Parathyroid adenoma (tissue), 2 donors: Measurements from ENCODE around the gene LCOR.

Experiments used
- H2AFZ ChIP-seq: fragments of 300-600 bp; sonication (generic); one replicate; pipeline ENCODE4 v1.7.0; 2017; ENCODE audit warnings: antibody characterized with exemption, mild to moderate bottlenecking
- H3K27ac ChIP-seq: fragments of 300-600 bp; sonication (generic); one replicate; pipeline ENCODE4 v1.7.0; 2017
- H3K27me3 ChIP-seq: fragments of 300-600 bp; sonication (generic); one replicate; pipeline ENCODE4 v1.7.0; 2017; ENCODE audit warnings: low read length; ENCODE audit not compliant: control insufficient read depth, insufficient read depth
- H3K36me3 ChIP-seq: fragments of 300-600 bp; sonication (generic); one replicate; pipeline ENCODE4 v1.7.0; 2017; ENCODE audit warnings: low read length; ENCODE audit not compliant: control insufficient read depth, insufficient read depth
- H3K4me1 ChIP-seq: fragments of 300-600 bp; sonication (generic); one replicate; pipeline ENCODE4 v1.7.0; 2017; ENCODE audit warnings: control low read depth
- H3K4me2 ChIP-seq: fragments of 300-600 bp; sonication (generic); one replicate; pipeline ENCODE4 v1.7.0; 2017; ENCODE audit warnings: low read length
- H3K4me3 ChIP-seq: fragments of 300-600 bp; sonication (generic); one replicate; pipeline ENCODE4 v1.7.0; 2017; ENCODE audit warnings: low read depth, low read length
- H3K79me2 ChIP-seq: fragments of 300-600 bp; sonication (generic); one replicate; pipeline ENCODE4 v1.7.0; 2017; ENCODE audit warnings: control low read depth
- H3K9ac ChIP-seq: fragments of 300-600 bp; sonication (generic); one replicate; pipeline ENCODE4 v1.7.0; 2017; ENCODE audit warnings: mild to moderate bottlenecking
- H3K9me3 ChIP-seq: fragments of 300-600 bp; sonication (generic); one replicate; pipeline ENCODE4 v1.7.0; 2017; ENCODE audit warnings: low read length; ENCODE audit not compliant: control insufficient read depth
- TF ChIP-seq, protein P1 (sequence below): fragments of 300-600 bp; sonication (generic); IDR thresholded peaks from one replicate; pipeline ENCODE4 v1.7.0; 2017; ENCODE audit warnings: antibody characterized with exemption, mild to moderate bottlenecking
- donor health status: primary hyperparathyroidism.

The LCOR gene

DNA sequence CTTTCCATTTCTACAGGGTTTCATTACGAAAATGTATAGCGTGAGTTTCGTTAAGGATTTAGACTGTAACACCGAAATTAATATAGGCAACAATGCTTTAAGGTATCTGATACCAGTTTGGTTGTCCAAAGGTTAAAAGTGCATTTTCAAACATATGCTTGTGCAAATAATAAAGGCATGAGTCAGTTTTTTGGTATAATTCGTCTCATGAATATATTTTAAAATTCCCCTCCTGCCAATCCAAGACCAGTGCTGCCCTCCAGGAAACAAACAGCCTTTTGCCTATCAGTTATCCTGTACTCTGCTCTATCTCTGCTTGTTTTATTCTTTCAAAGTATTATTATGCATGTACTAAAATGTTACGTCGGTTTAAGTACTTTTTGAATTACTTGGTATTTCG lies 2.0 kb downstream of the LCOR start:
- H3K79me2 ChIP-seq = peaks cover 35% of the 10 kb centered on the region
- no peak overlapping the region for H3K27ac ChIP-seq
- H3K4me1 ChIP-seq = peaks cover 15% of the 10 kb centered on the region
- no peaks in the 10 kb centered on the region for H3K9me3 ChIP-seq
- no peaks in the 10 kb centered on the region for H3K27me3 ChIP-seq
- no peak overlapping the region for H3K9ac ChIP-seq
- H3K4me3 ChIP-seq = peak overlapping the region; percentile 32
- peak overlapping the region; percentile 88 for H3K4me2 ChIP-seq
- TF ChIP-seq, protein P1, sequence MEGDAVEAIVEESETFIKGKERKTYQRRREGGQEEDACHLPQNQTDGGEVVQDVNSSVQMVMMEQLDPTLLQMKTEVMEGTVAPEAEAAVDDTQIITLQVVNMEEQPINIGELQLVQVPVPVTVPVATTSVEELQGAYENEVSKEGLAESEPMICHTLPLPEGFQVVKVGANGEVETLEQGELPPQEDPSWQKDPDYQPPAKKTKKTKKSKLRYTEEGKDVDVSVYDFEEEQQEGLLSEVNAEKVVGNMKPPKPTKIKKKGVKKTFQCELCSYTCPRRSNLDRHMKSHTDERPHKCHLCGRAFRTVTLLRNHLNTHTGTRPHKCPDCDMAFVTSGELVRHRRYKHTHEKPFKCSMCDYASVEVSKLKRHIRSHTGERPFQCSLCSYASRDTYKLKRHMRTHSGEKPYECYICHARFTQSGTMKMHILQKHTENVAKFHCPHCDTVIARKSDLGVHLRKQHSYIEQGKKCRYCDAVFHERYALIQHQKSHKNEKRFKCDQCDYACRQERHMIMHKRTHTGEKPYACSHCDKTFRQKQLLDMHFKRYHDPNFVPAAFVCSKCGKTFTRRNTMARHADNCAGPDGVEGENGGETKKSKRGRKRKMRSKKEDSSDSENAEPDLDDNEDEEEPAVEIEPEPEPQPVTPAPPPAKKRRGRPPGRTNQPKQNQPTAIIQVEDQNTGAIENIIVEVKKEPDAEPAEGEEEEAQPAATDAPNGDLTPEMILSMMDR = no peak
- no peak overlapping the region for H2AFZ ChIP-seq
- H3K36me3 ChIP-seq = no peaks in the 10 kb centered on the region

- H3K27me3 ChIP-seq = no peaks in the 10 kb centered on the region
These were observed 3.8 kb downstream of the LCOR start for GRCh38 chr10:96835899-96836298.

DNA sequence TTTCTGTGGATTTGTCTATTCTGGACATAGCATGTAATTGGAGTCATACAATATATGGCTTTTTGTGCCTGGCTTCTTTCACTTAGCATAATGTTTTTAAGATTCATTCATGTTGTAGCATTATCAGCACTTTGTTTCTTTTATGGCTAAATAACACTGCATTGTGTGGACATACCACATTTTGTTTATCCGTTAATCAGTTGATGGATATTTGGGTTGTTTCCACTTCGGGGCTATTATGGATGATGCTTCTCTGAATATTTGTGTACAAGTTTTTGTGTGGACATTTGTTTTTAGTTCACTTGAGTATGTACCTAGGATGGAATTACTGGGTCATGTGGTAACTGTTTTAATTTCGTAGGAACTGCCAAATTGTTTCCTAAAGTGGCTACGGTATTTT lies 6.4 kb downstream of the LCOR start:
- H3K9ac ChIP-seq = no peak overlapping the region
- H3K79me2 ChIP-seq = peaks cover 69% of the 10 kb centered on the region
- H3K36me3 ChIP-seq = no peaks in the 10 kb centered on the region
- no peak overlapping the region for H3K4me3 ChIP-seq
- no peak overlapping the region for H3K4me2 ChIP-seq
- TF ChIP-seq, protein P1 = no peak
- H2AFZ ChIP-seq = no peak overlapping the region
- peaks cover 19% of the 10 kb centered on the region for H3K4me1 ChIP-seq
- H3K27me3 ChIP-seq = no peaks in the 10 kb centered on the region
- no peaks in the 10 kb centered on the region for H3K9me3 ChIP-seq
- no peak overlapping the region for H3K27ac ChIP-seq

More at GRCh38 chr10:96835899-96836298, 3.8 kb downstream of the LCOR start:
- H3K9ac ChIP-seq = no peak overlapping the region
- H3K4me2 ChIP-seq = peak overlapping the region; percentile 21
- H3K4me1 ChIP-seq = peaks cover 16% of the 10 kb centered on the region
- H3K36me3 ChIP-seq = no peaks in the 10 kb centered on the region
- no peaks in the 10 kb centered on the region for H3K9me3 ChIP-seq
- TF ChIP-seq, protein P1 = no peak
- no peak overlapping the region for H3K4me3 ChIP-seq
- no peak overlapping the region for H3K27ac ChIP-seq
- H2AFZ ChIP-seq = no peak overlapping the region
- peaks cover 47% of the 10 kb centered on the region for H3K79me2 ChIP-seq

DNA sequence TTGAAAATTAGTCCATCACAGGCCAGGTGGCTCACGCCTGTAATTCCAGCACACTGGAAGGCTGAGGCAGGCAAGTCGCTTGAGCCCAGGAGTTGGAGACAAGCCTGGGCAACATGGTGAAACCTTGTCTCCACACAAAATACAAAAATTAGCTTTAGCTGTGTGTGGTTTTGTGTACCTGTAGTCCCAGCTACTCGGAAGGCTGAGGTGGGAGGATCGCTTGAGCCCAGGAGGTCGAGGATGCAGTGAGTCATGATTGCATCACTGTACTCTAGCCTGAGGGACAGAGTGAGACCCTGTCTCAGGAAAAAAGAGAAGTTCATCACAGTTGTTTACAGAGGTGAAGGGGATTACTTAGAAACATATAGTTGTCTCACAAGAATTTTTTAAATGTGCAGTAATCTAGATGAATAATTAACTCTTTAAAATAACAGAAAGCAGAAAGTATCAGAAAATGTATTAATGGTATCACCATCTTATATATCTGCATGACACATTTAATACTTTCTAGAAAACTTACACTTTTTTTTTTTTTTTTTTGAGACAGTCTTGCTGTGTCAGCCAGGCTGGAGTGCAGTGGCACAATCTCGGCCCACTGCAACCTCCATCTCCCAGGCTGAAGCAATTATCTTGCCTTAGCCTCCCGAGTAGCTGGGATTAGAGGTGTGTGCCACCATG lies 8.9 kb downstream of the LCOR start:
- no peak overlapping the region for H3K9ac ChIP-seq
- no peak overlapping the region for H3K4me3 ChIP-seq
- H3K36me3 ChIP-seq = no peaks in the 10 kb centered on the region
- H2AFZ ChIP-seq = no peak overlapping the region
- TF ChIP-seq, protein P1 = no peak
- H3K4me2 ChIP-seq = no peak overlapping the region
- H3K27ac ChIP-seq = no peak overlapping the region
- no peaks in the 10 kb centered on the region for H3K9me3 ChIP-seq
- peaks cover 12% of the 10 kb centered on the region for H3K4me1 ChIP-seq
- H3K79me2 ChIP-seq = peaks cover 78% of the 10 kb centered on the region
- H3K27me3 ChIP-seq = no peaks in the 10 kb centered on the region
